NCI-H524 treated with DMSO at 0.1 percent for 48 hours (cell line): Measurements from ENCODE around the gene HSPB6.
"Not testable (repeated sequence)": the region's sequence is repeated elsewhere in the genome, so short reads cannot be mapped to it uniquely, and the experiment has no call there.

ENCODE experiments used
- DNase-seq: peaks from one replicate; lab custom pipeline; 2025; lab: John Stamatoyannopoulos, UW

Gene HSPB6

GRCh38 chr19:35756377-35757230, at the start of gene HSPB6:
HSPB6 (minus strand) TSS chr19:35757029; CDS start chr19:35757008, 21 bp downstream.
- DNase-seq, result no peak

GRCh38 chr19:35806597-35806996, 49.8 kb upstream of the HSPB6 start:
- DNase-seq, result no peak

- DNase-seq, result no peak
These were observed 48.8 kb upstream of the HSPB6 start for GRCh38 chr19:35805526-35806102.

GRCh38 chr19:35801828-35802227, 45.0 kb upstream of the HSPB6 start:
- no peak for DNase-seq

- no peak for DNase-seq
These were observed 40.8 kb upstream of the HSPB6 start for GRCh38 chr19:35797663-35798062.

GRCh38 chr19:35796645-35797542, 40.1 kb upstream of the HSPB6 start:
- no peak for DNase-seq

- not testable (repeated sequence) for DNase-seq
These were observed 38.7 kb upstream of the HSPB6 start for GRCh38 chr19:35795564-35795963.

GRCh38 chr19:35793381-35794165, 36.7 kb upstream of the HSPB6 start:
- no peak for DNase-seq

- no peak for DNase-seq
These were observed 36.1 kb upstream of the HSPB6 start for GRCh38 chr19:35792888-35793287.

GRCh38 chr19:35792312-35792711, 35.5 kb upstream of the HSPB6 start:
- DNase-seq, result no peak

GRCh38 chr19:35791814-35792279, 35.0 kb upstream of the HSPB6 start:
- DNase-seq, result no peak

GRCh38 chr19:35790981-35791813, 34.4 kb upstream of the HSPB6 start:
- DNase-seq, result no peak

GRCh38 chr19:35789978-35790944, 33.4 kb upstream of the HSPB6 start:
- no peak for DNase-seq

- DNase-seq, result no peak
These were observed 32.6 kb upstream of the HSPB6 start for GRCh38 chr19:35789195-35789977.

GRCh38 chr19:35788205-35788960, 31.6 kb upstream of the HSPB6 start:
- no peak for DNase-seq

GRCh38 chr19:35787227-35787799, 30.5 kb upstream of the HSPB6 start:
- no peak for DNase-seq
